Daoy (cell line): ENCODE data around the gene KMT2B. TPM values are rescaled to one million over a fixed set of nuclear protein-coding genes. Genes with fewer than 3 reads are reported as not detected.

Experiments used
- DNase-seq: peaks from one replicate; pipeline ENCODE4 v3.0.0-alpha.2; 2015; ENCODE audit warnings: low read depth
- total RNA-seq: library from RNA; depleted of rRNA; stranded (reverse); fragments of >200 nt; shearing (Covaris generic); gene quantifications from 2 replicates; pipeline ENCODE4 v1.2.3, GENCODE V29; 2014; rRNA removed

Gene KMT2B
- total RNA-seq, 1 experiment from 2014 or later = 6.3 TPM

- DNase-seq = no peak
These were observed 62.3 kb downstream of the KMT2B start for GRCh38 chr19:35780058-35780457.

GRCh38 chr19:35780717-35781116 is 62.9 kb downstream of the KMT2B start:
- DNase-seq = no peak

- DNase-seq = no peak
These were observed 63.8 kb downstream of the KMT2B start for GRCh38 chr19:35781650-35782049.

- DNase-seq = no peak
These were observed 64.8 kb downstream of the KMT2B start for GRCh38 chr19:35782589-35782988.

- no peak for DNase-seq
These were observed 65.9 kb downstream of the KMT2B start for GRCh38 chr19:35783469-35784434.

GRCh38 chr19:35784503-35785338 is 66.9 kb downstream of the KMT2B start:
- no peak for DNase-seq

GRCh38 chr19:35785339-35785627 is 67.5 kb downstream of the KMT2B start:
- no peak for DNase-seq

- DNase-seq = no peak
These were observed 68.7 kb downstream of the KMT2B start for GRCh38 chr19:35786299-35787160.

GRCh38 chr19:35787227-35787799 is 69.5 kb downstream of the KMT2B start:
- DNase-seq = no peak

Other genes with a start within 250 kb of the KMT2B start
- gene KRTDAP, start 227.5 kb upstream of the KMT2B start, total RNA-seq = not detected in 2 replicates
- gene DMKN, start 204.4 kb upstream of the KMT2B start, total RNA-seq = 38.1 and 54.3 TPM in 2 replicates
- gene SBSN, start 189.7 kb upstream of the KMT2B start, total RNA-seq = 0.11 TPM in 1 of 2 replicates, not detected in the other
- not detected in 2 replicates for gene GAPDHS, start 184.5 kb upstream of the KMT2B start, total RNA-seq
- 113 and 114 TPM in 2 replicates for gene TMEM147, start 172.4 kb upstream of the KMT2B start, total RNA-seq
- not detected in 2 replicates for gene ATP4A, start 154.3 kb upstream of the KMT2B start, total RNA-seq
- not detected in 2 replicates for gene PMIS2, start 131.8 kb upstream of the KMT2B start, total RNA-seq
- gene HAUS5, start 105.3 kb upstream of the KMT2B start, total RNA-seq = 14.9 and 21.3 TPM in 2 replicates
- 129 and 147 TPM in 2 replicates for gene RBM42, start 89.0 kb upstream of the KMT2B start, total RNA-seq
- gene ETV2, start 76.3 kb upstream of the KMT2B start, total RNA-seq = not detected in 2 replicates
- 460 and 655 TPM in 2 replicates for gene COX6B1, start 69.7 kb upstream of the KMT2B start, total RNA-seq
- not detected in 2 replicates for gene UPK1A, start 51.5 kb upstream of the KMT2B start, total RNA-seq
- gene ZBTB32, start 13.4 kb upstream of the KMT2B start, total RNA-seq = 0.06 TPM in 1 of 2 replicates, not detected in the other
- 2.8 and 3.9 TPM in 2 replicates for gene IGFLR1, start 24.4 kb downstream of the KMT2B start, total RNA-seq
- gene U2AF1L4, start 27.4 kb downstream of the KMT2B start, total RNA-seq = 9.6 and 16.7 TPM in 2 replicates
- 52.4 and 63.9 TPM in 2 replicates for gene PSENEN, start 27.6 kb downstream of the KMT2B start, total RNA-seq
- 13.3 and 13.8 TPM in 2 replicates for gene LIN37, start 30.6 kb downstream of the KMT2B start, total RNA-seq
- gene HSPB6, start 39.0 kb downstream of the KMT2B start, total RNA-seq = 0.06 TPM in 1 of 2 replicates, not detected in the other
- 1.6 and 3.2 TPM in 2 replicates for gene PROSER3, start 40.2 kb downstream of the KMT2B start, total RNA-seq
- gene ARHGAP33, start 57.6 kb downstream of the KMT2B start, total RNA-seq = 7.0 and 9.0 TPM in 2 replicates
- not detected in 2 replicates for gene PRODH2, start 94.8 kb downstream of the KMT2B start, total RNA-seq
- not detected in 2 replicates for gene NPHS1, start 134.5 kb downstream of the KMT2B start, total RNA-seq
- 0.34 and 0.60 TPM in 2 replicates for gene KIRREL2, start 138.9 kb downstream of the KMT2B start, total RNA-seq
- 2.5 and 6.5 TPM in 2 replicates for gene APLP1, start 150.6 kb downstream of the KMT2B start, total RNA-seq
- gene NFKBID, start 182.5 kb downstream of the KMT2B start, total RNA-seq = 8.5 and 33.9 TPM in 2 replicates
- not detected in 2 replicates for gene HCST, start 184.5 kb downstream of the KMT2B start, total RNA-seq
- gene TYROBP, start 190.3 kb downstream of the KMT2B start, total RNA-seq = not detected in 2 replicates
- 1.2 and 1.4 TPM in 2 replicates for gene LRFN3, start 218.4 kb downstream of the KMT2B start, total RNA-seq